Measurements from ENCODE around the gene ADAMTS18. TPM values are rescaled to one million over a fixed set of nuclear protein-coding genes. Genes with fewer than 3 reads are reported as not detected.
A peak's percentile ranks its signal among the peaks of the same experiment; 100 is the strongest.

The ADAMTS18 gene
- total RNA-seq, 1 donor from 2014 or later: not detected

- no peaks in the 10 kb centered on the region for H3K27me3 ChIP-seq (ENCODE audit: control insufficient read depth, insufficient read depth, low read length)
- DNase-seq (ENCODE audit: low read depth) (no peak), FAIRE-seq (no peak)
- H3K36me3 ChIP-seq (ENCODE audit: control insufficient read depth, insufficient read depth, low read length): no peaks in the 10 kb centered on the region
- TF ChIP-seq, protein P1, sequence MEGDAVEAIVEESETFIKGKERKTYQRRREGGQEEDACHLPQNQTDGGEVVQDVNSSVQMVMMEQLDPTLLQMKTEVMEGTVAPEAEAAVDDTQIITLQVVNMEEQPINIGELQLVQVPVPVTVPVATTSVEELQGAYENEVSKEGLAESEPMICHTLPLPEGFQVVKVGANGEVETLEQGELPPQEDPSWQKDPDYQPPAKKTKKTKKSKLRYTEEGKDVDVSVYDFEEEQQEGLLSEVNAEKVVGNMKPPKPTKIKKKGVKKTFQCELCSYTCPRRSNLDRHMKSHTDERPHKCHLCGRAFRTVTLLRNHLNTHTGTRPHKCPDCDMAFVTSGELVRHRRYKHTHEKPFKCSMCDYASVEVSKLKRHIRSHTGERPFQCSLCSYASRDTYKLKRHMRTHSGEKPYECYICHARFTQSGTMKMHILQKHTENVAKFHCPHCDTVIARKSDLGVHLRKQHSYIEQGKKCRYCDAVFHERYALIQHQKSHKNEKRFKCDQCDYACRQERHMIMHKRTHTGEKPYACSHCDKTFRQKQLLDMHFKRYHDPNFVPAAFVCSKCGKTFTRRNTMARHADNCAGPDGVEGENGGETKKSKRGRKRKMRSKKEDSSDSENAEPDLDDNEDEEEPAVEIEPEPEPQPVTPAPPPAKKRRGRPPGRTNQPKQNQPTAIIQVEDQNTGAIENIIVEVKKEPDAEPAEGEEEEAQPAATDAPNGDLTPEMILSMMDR (IDR thresholded peaks at IDR 0.05; ENCODE audit: insufficient read depth, low read length, severe bottlenecking): no peak
- H3K4me3 ChIP-seq (ENCODE audit: low read depth, low read length): no peak overlapping the region
These were observed 102.8 kb downstream of the ADAMTS18 start for GRCh38 chr16:77331802-77332586.

GRCh38 chr16:77331043-77331442 lies 103.8 kb downstream of the ADAMTS18 start:
- Histone ChIP-seq H3K27me3 (ENCODE audit: control insufficient read depth, insufficient read depth, low read length) (no peaks in the 10 kb centered on the region), H3K36me3 (ENCODE audit: control insufficient read depth, insufficient read depth, low read length) (no peaks in the 10 kb centered on the region), H3K4me3 (ENCODE audit: low read depth, low read length) (no peak overlapping the region)
- FAIRE-seq (no peak), DNase-seq (ENCODE audit: low read depth) (no peak)
- TF ChIP-seq, protein P1 (IDR thresholded peaks at IDR 0.05; ENCODE audit: insufficient read depth, low read length, severe bottlenecking): no peak

- Histone ChIP-seq H3K27me3 (ENCODE audit: control insufficient read depth, insufficient read depth, low read length) (no peaks in the 10 kb centered on the region), H3K4me3 (ENCODE audit: low read depth, low read length) (no peak overlapping the region), H3K36me3 (ENCODE audit: control insufficient read depth, insufficient read depth, low read length) (no peaks in the 10 kb centered on the region)
- FAIRE-seq (no peak), DNase-seq (ENCODE audit: low read depth) (peak; percentile 15)
- TF ChIP-seq, protein P1 (IDR thresholded peaks at IDR 0.05; ENCODE audit: insufficient read depth, low read length, severe bottlenecking): no peak
These were observed 104.3 kb downstream of the ADAMTS18 start for GRCh38 chr16:77330332-77331042.

DNA sequence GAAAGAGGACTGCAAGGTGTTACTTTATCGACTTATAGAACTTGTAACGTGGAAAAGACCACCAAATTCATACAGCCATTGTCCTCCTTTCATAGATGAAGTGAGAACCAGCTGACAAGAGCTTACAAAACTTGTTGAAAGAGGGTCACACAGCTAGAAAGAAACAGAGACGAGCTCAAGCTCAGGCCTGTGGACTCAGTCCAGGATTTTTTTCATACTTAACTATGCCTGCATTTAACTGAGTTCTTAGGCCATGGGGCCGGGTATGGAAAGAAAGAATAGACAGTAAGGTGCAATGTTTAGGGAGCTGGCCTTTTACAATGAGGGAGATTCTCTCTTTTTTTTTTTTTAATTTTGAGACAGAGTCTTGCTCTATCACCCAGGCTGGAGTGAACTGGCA lies 106.1 kb downstream of the ADAMTS18 start:
- DNase-seq (ENCODE audit: low read depth) (no peak), FAIRE-seq (no peak)
- TF ChIP-seq, protein P1 (IDR thresholded peaks at IDR 0.05; ENCODE audit: insufficient read depth, low read length, severe bottlenecking): no peak
- Histone ChIP-seq H3K27me3 (ENCODE audit: control insufficient read depth, insufficient read depth, low read length) (no peaks in the 10 kb centered on the region), H3K4me3 (ENCODE audit: low read depth, low read length) (no peak overlapping the region), H3K36me3 (ENCODE audit: control insufficient read depth, insufficient read depth, low read length) (no peaks in the 10 kb centered on the region)

DNA sequence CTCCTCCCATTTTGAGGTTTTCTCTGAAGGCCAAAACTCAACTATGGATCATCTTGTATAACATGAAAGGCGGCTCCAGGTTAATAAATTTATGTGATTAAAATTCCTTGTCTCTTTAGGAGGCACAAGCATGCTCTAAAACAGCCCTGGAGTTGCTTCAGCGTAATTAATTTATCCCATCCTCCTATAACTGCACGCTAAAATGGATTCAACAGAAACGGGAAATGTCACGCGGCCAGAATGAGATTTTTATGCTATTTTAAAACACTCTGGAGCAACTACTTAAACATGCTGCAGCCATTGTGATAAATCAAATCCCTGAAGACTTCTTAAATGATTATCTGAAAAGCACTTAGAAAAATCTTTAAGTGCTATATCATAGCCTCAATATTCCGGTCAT lies 106.6 kb downstream of the ADAMTS18 start:
- no peak overlapping the region for H3K4me3 ChIP-seq (ENCODE audit: low read depth, low read length)
- no peaks in the 10 kb centered on the region for H3K27me3 ChIP-seq (ENCODE audit: control insufficient read depth, insufficient read depth, low read length)
- TF ChIP-seq, protein P1 (IDR thresholded peaks at IDR 0.05; ENCODE audit: insufficient read depth, low read length, severe bottlenecking): no peak
- DNase-seq (ENCODE audit: low read depth) (no peak), FAIRE-seq (no peak)
- H3K36me3 ChIP-seq (ENCODE audit: control insufficient read depth, insufficient read depth, low read length): no peaks in the 10 kb centered on the region
